Heart left ventricle (tissue), 13 donors: ENCODE measurements around the gene SLC7A9.

Experiments used
- POLR2A ChIP-seq, 2 donors: fragments of 450-650 bp; IDR thresholded peaks; one replicate each; pipeline ENCODE4 v1.6.1; 2017; ENCODE audit warnings: antibody characterized with exemption in 2 of 2, mild to moderate bottlenecking in 2 of 2, moderate library complexity in 2 of 2
- TF ChIP-seq, protein P1 (sequence below), 12 donors: fragments of 200-600 bp; sonication (generic) in 4 of 12; IDR thresholded peaks; one replicate each; pipeline versions ENCODE4 v1.5.0 to v1.8.0; 2018 to 2022; ENCODE audit warnings: antibody characterized with exemption in 12 of 12, mild to moderate bottlenecking in 5 of 12
- donor health status: ischemic (EF 13 %, LVEDD 7.1; RV severe dilation, severe dysfunction).
- donor health status: DM: no; HTN: yes; CAD: no.
- donor health status: DM: no; HTN: no; CAD: no.
- donor health status: ischemic (EF 25% LVEDD 6.9; RV normal size, moderate dysfunction).
- donor health status: ischemic (EF 25% LVEDD 5.7; RV mildly dilated, moderate dysfunction).
- donor health status: ischemic (EF 35%, LVEDD 5.7; RV mildly dilated, moderate dysfunction).
- donor health status: nonischemic (EF 11% LVEDD 7.7; RV severe dilation, severe dysfunction).
- donor health status: DM: yes; HTN: yes; CAD: no.
- donor health status: PGD.
- donor health status: ischemic (EF 29% LVEDD 5.4; RV normal size, mild dysfunction).
- donor health status: nonischemic (EF 23%, LVEDD 6.1; RV moderate dilation, normal function).

DNA sequence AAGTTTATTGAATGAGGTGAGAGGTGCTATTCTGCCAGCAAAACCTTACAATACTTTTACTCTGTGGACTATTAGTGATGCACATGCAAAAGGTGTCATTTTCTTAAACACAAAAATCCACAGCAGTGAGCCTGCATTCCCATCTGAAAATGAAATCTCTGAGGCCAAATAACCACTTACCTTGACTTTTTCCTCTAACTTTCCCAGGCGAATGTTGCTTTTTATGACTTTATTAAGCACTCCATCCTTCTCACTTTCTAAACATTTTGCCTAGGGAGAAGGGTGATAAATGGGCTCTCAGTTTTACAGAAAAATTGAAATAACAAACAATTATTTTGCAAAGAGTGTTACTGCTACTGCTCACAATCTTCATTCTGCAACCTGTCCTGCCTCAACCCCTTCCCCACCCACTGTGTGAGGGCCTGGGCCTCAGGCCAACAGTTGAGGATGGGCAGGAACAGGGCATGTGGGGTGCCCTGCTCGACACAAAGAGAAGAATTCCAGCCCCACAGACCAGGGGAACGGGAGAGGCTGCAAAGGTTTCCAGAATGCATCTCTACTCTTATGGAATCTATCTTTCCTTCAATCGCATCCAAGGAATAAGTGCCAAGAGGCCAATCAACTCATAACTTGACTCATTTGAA is 18.1 kb upstream of the SLC7A9 start:
- TF ChIP-seq, protein P1, sequence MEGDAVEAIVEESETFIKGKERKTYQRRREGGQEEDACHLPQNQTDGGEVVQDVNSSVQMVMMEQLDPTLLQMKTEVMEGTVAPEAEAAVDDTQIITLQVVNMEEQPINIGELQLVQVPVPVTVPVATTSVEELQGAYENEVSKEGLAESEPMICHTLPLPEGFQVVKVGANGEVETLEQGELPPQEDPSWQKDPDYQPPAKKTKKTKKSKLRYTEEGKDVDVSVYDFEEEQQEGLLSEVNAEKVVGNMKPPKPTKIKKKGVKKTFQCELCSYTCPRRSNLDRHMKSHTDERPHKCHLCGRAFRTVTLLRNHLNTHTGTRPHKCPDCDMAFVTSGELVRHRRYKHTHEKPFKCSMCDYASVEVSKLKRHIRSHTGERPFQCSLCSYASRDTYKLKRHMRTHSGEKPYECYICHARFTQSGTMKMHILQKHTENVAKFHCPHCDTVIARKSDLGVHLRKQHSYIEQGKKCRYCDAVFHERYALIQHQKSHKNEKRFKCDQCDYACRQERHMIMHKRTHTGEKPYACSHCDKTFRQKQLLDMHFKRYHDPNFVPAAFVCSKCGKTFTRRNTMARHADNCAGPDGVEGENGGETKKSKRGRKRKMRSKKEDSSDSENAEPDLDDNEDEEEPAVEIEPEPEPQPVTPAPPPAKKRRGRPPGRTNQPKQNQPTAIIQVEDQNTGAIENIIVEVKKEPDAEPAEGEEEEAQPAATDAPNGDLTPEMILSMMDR (IDR thresholded peaks at IDR 0.05): no peak
- TF ChIP-seq POLR2A (IDR thresholded peaks at IDR 0.05): no peak
